MM.1S (cell line): ENCODE measurements around the gene MLXIPL.

Experiments
- DNase-seq: peaks from one replicate; pipeline ENCODE4 v3.0.0-alpha.2; 2015
- H2AFZ ChIP-seq: fragments of 300-600 bp; sonication (generic); 2 replicates; pipeline ENCODE4 v1.6.0; 2016; ENCODE audit warnings: antibody characterized with exemption, low read length
- H3F3A ChIP-seq: fragments of 300-600 bp; sonication (generic); 2 replicates; pipeline ENCODE4 v1.6.1; 2016; ENCODE audit warnings: mild to moderate bottlenecking, antibody characterized with exemption, low read length, moderate library complexity, mixed read lengths; ENCODE audit not compliant: insufficient read depth
- H3K27ac ChIP-seq: fragments of 300-600 bp; sonication (generic); 2 replicates; pipeline ENCODE4 v1.5.1; 2016; ENCODE audit warnings: mild to moderate bottlenecking, low read length
- H3K27me3 ChIP-seq: fragments of 300-600 bp; sonication (generic); replicated peaks from 2 replicates; pipeline ENCODE4 v1.6.0; 2016; ENCODE audit warnings: low read length; ENCODE audit not compliant: insufficient read depth
- H3K36me3 ChIP-seq: fragments of 300-600 bp; sonication (generic); replicated peaks from 2 replicates; pipeline ENCODE4 v1.6.1; 2016; ENCODE audit warnings: mild to moderate bottlenecking, low read length, mixed read lengths; ENCODE audit not compliant: insufficient read depth
- H3K4me1 ChIP-seq: fragments of 300-600 bp; sonication (generic); 2 replicates; pipeline ENCODE4 v1.6.1; 2016; ENCODE audit warnings: low read length, mixed read lengths
- H3K4me2 ChIP-seq: fragments of 300-600 bp; sonication (generic); 2 replicates; pipeline ENCODE4 v1.6.0; 2016; ENCODE audit warnings: low read depth, low read length
- H3K4me3 ChIP-seq: fragments of 300-600 bp; sonication (generic); 2 replicates; pipeline ENCODE4 v1.5.1; 2016; ENCODE audit warnings: low read length, mixed read lengths
- H3K79me2 ChIP-seq: fragments of 300-600 bp; sonication (generic); 2 replicates; pipeline ENCODE4 v1.6.1; 2016; ENCODE audit warnings: mixed run types, low read length, mixed read lengths
- H3K9ac ChIP-seq: fragments of 300-600 bp; sonication (generic); 2 replicates; pipeline ENCODE4 v1.6.1; 2016; ENCODE audit warnings: low read length, mixed read lengths
- H3K9me2 ChIP-seq: fragments of 300-600 bp; sonication (generic); replicated peaks from 2 replicates; pipeline ENCODE4 v1.6.1; 2016; ENCODE audit warnings: mild to moderate bottlenecking, low read length, mixed read lengths; ENCODE audit not compliant: insufficient read depth
- H3K9me3 ChIP-seq: fragments of 300-600 bp; sonication (generic); replicated peaks from 2 replicates; pipeline ENCODE4 v1.6.1; 2016; ENCODE audit warnings: mild to moderate bottlenecking, low read length, mixed read lengths; ENCODE audit not compliant: insufficient read depth
- H4K20me1 ChIP-seq: fragments of 300-600 bp; sonication (generic); 2 replicates; pipeline ENCODE4 v1.6.1; 2016; ENCODE audit warnings: mild to moderate bottlenecking, low read length, moderate library complexity, mixed read lengths; ENCODE audit not compliant: insufficient read depth
- EZH2 ChIP-seq: fragments of 300-600 bp; sonication (generic); optimal IDR thresholded peaks from 2 replicates; pipeline ENCODE3; 2017; ENCODE audit warnings: low read depth, mild to moderate bottlenecking, antibody characterized with exemption, low read length, mixed read lengths
- EZH2phosphoT487 ChIP-seq: fragments of 300-600 bp; sonication (generic); IDR thresholded peaks from 2 replicates; pipeline ENCODE4 v1.6.1; 2018; ENCODE audit warnings: antibody characterized with exemption, low read length
- TF ChIP-seq, protein P1 (sequence below): fragments of 300-600 bp; sonication (generic); IDR thresholded peaks from 2 replicates; pipeline ENCODE4 v1.5.1; 2016; ENCODE audit warnings: antibody characterized with exemption, low read length, mixed read lengths

The MLXIPL gene, protein sequence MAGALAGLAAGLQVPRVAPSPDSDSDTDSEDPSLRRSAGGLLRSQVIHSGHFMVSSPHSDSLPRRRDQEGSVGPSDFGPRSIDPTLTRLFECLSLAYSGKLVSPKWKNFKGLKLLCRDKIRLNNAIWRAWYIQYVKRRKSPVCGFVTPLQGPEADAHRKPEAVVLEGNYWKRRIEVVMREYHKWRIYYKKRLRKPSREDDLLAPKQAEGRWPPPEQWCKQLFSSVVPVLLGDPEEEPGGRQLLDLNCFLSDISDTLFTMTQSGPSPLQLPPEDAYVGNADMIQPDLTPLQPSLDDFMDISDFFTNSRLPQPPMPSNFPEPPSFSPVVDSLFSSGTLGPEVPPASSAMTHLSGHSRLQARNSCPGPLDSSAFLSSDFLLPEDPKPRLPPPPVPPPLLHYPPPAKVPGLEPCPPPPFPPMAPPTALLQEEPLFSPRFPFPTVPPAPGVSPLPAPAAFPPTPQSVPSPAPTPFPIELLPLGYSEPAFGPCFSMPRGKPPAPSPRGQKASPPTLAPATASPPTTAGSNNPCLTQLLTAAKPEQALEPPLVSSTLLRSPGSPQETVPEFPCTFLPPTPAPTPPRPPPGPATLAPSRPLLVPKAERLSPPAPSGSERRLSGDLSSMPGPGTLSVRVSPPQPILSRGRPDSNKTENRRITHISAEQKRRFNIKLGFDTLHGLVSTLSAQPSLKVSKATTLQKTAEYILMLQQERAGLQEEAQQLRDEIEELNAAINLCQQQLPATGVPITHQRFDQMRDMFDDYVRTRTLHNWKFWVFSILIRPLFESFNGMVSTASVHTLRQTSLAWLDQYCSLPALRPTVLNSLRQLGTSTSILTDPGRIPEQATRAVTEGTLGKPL

DNA sequence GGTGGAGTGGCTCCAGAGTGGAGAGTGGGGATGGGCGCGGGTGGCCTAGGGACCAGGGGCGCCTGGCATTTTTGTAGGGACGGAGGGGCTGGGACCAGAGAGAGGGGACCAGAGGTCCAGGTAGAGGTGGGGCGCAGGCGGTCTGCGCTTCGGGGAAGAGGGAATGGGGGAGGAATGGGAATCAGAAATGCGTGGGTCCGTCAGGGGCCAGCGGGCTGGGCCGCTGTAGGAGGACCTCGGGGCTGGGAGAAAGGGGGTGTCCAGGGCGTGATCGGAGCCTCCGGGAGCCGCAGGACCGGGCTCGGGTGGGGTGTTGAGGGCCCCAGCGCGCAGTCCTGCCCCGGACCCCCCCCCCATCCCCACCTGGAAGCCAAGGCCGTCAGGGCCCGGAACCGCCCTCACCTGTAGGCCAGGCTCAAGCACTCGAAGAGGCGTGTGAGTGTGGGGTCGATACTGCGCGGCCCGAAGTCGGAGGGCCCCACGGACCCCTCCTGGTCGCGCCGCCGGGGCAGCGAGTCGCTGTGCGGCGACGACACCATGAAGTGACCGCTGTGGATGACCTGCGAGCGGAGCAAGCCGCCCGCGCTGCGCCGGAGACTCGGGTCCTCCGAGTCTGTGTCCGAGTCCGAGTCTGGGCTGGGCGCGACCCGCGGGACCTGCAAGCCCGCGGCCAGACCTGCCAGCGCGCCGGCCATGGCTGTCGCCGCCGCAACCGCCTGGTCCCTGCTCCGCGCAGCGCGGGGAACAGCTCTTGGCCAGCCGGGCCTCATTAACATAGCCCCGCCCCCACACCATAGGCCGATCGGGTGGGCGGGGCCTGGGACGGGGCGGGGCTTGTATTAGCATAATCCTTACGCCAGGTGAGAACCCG is at the start of gene MLXIPL:
MLXIPL (minus strand) TSS at position 725 of the 871 bp plus-strand sequence; CDS start at position 695, 30 bp downstream.
- Histone ChIP-seq H3K9me2 (no peaks in the 10 kb centered on the region), H3K79me2 (no peaks in the 10 kb centered on the region), H3K4me2 (no peak within 1 kb of the TSS), H2AFZ (no peak within 1 kb of the TSS), H3K27me3 (peaks cover 55% of the 10 kb centered on the region), H3F3A (no peaks in the 10 kb centered on the region), H3K36me3 (no peaks in the 10 kb centered on the region), H3K27ac (no peak within 1 kb of the TSS), H3K4me3 (no peak within 1 kb of the TSS), H3K9ac (no peak within 1 kb of the TSS), H4K20me1 (no peaks in the 10 kb centered on the region), H3K4me1 (no peaks in the 10 kb centered on the region), H3K9me3 (no peaks in the 10 kb centered on the region)
- no peak for DNase-seq
- TF ChIP-seq, protein P1, sequence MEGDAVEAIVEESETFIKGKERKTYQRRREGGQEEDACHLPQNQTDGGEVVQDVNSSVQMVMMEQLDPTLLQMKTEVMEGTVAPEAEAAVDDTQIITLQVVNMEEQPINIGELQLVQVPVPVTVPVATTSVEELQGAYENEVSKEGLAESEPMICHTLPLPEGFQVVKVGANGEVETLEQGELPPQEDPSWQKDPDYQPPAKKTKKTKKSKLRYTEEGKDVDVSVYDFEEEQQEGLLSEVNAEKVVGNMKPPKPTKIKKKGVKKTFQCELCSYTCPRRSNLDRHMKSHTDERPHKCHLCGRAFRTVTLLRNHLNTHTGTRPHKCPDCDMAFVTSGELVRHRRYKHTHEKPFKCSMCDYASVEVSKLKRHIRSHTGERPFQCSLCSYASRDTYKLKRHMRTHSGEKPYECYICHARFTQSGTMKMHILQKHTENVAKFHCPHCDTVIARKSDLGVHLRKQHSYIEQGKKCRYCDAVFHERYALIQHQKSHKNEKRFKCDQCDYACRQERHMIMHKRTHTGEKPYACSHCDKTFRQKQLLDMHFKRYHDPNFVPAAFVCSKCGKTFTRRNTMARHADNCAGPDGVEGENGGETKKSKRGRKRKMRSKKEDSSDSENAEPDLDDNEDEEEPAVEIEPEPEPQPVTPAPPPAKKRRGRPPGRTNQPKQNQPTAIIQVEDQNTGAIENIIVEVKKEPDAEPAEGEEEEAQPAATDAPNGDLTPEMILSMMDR, result no peak
- TF ChIP-seq EZH2 (no peak), EZH2phosphoT487 (no peak)

DNA sequence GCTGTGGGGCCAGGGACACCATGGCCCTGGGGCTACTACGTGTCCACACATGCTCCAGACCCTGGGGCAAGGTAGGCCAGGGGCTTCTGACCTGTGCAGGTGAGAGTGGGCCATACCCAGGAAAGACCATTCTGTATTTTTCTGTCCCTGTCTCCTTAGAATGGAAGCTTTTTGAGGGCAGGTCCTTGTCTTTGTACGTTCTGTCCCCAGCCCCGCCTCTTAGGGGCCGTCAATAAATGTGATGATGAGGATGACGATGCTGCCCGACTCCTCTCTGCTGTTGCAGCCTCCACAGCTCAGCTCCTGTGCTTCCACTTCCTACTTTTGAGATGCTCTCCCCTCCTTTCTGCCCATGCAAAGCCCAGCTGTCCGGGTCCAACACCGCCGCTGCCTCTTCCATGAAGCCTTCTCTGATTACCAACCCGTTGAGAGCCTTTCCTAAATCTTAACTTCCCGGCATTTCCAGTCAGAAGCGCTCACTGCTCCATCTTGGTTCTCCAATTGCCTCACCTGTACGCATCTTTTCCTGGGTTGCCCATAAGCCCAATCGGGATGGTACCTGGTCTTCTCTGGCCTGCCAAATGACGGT is 47.6 kb upstream of the MLXIPL start:
- H3F3A ChIP-seq, result no peaks in the 10 kb centered on the region
- no peak overlapping the region for H3K9ac ChIP-seq
- H3K4me2 ChIP-seq, result no peak overlapping the region
- H4K20me1 ChIP-seq, result no peaks in the 10 kb centered on the region
- no peaks in the 10 kb centered on the region for H3K79me2 ChIP-seq
- H3K4me3 ChIP-seq, result no peak overlapping the region
- no peaks in the 10 kb centered on the region for H3K36me3 ChIP-seq
- no peaks in the 10 kb centered on the region for H3K4me1 ChIP-seq
- no peaks in the 10 kb centered on the region for H3K9me2 ChIP-seq
- DNase-seq, result no peak
- TF ChIP-seq, protein P1, result no peak
- no peak for TF ChIP-seq EZH2phosphoT487
- TF ChIP-seq EZH2, result no peak
- no peaks in the 10 kb centered on the region for H3K9me3 ChIP-seq
- H3K27me3 ChIP-seq, result peaks cover 45% of the 10 kb centered on the region
- H3K27ac ChIP-seq, result no peak overlapping the region
- H2AFZ ChIP-seq, result no peak overlapping the region

DNA sequence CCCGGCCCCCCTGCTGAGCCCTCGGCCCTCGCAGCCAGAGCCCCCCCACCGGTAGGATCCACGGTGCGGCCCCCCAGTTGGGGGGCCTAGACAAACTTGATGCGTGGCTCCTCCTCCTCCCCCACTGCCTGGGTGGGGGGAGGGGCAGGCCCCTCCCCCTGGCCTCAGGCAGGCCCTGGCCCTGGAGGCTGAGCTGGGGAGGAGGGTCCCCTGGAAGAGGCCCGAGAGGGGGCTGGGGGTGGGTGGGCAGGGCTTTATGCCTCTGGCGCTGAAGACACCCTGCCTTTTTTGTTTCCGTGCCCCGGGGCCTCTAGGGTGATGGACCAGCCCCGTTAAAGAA is 47.0 kb upstream of the MLXIPL start:
- Histone ChIP-seq H3K36me3 (no peaks in the 10 kb centered on the region), H3F3A (no peaks in the 10 kb centered on the region), H3K79me2 (no peaks in the 10 kb centered on the region), H3K9ac (no peak overlapping the region), H2AFZ (no peak overlapping the region), H4K20me1 (no peaks in the 10 kb centered on the region), H3K4me3 (no peak overlapping the region), H3K27me3 (peaks cover 45% of the 10 kb centered on the region), H3K27ac (no peak overlapping the region), H3K9me3 (no peaks in the 10 kb centered on the region), H3K4me1 (no peaks in the 10 kb centered on the region), H3K9me2 (no peaks in the 10 kb centered on the region), H3K4me2 (no peak overlapping the region)
- no peak for TF ChIP-seq EZH2phosphoT487
- TF ChIP-seq, protein P1, result no peak
- TF ChIP-seq EZH2, result no peak
- no peak for DNase-seq
